ENCODE data around the gene RNF114.
"Not testable (repeated sequence)": the region's sequence is repeated elsewhere in the genome, so short reads cannot be mapped to it uniquely, and the experiment has no call there.

- TF ChIP-seq CTCF, POLR2A (IDR thresholded peaks at IDR 0.05): not testable (repeated sequence)
Observed at GRCh38 chr20:50000548-50001222, 64.5 kb downstream of the RNF114 start.

Data from thyroid gland (tissue), 4 donors.